ENCODE measurements around the gene RAB44. TPM values are rescaled to one million over a fixed set of nuclear protein-coding genes. Genes with fewer than 3 reads are reported as not detected.

Gene RAB44
- total RNA-seq, 1 experiment from 2014 or later = not detected

GRCh38 chr6:36772397-36772796 lies 74.8 kb downstream of the RAB44 start:
- no CpG with 5 or more reads among the region's 8 CpGs for WGBS (ENCODE audit: extremely low coverage, insufficient read length, low lambda C conversion rate)
- Histone ChIP-seq H4K8ac (replicated peaks; ENCODE audit: insufficient read length, low read depth, low read length) (no peak overlapping the region), H2BK15ac (ENCODE audit: low read depth, low read length) (no peak overlapping the region), H3K27me3 (ENCODE audit: insufficient read depth, low read length) (no peaks in the 10 kb centered on the region), H4K5ac (ENCODE audit: insufficient read length, low read depth, low read length) (no peak overlapping the region), H4K20me1 (ENCODE audit: control insufficient read depth, insufficient read depth, insufficient read length) (no peaks in the 10 kb centered on the region), H2AFZ (ENCODE audit: low read length) (no peak overlapping the region), H2BK5ac (ENCODE audit: insufficient read length, low read length) (no peak overlapping the region), H4K91ac (ENCODE audit: insufficient read length, low read depth, low read length) (no peak overlapping the region), H3K18ac (ENCODE audit: insufficient read length, low read depth, low read length) (peak overlapping the region; percentile 15), H3T11ph (ENCODE audit: low read length) (no peak overlapping the region), H3K4me2 (ENCODE audit: insufficient read depth, insufficient read length, low read length) (no peak overlapping the region), H3K79me2 (ENCODE audit: insufficient read depth, low read length) (no peaks in the 10 kb centered on the region), H3K79me1 (ENCODE audit: insufficient read depth, low read depth, low read length, poor library complexity, severe bottlenecking) (no peaks in the 10 kb centered on the region), H2AK5ac (ENCODE audit: insufficient read length, low read length) (no peak overlapping the region), H3K27ac (ENCODE audit: insufficient read length, low read depth, low read length) (no peak overlapping the region), H3K23ac (ENCODE audit: insufficient read length, low read depth, low read length) (no peak overlapping the region), H3K14ac (ENCODE audit: insufficient read depth, low read length) (no peak overlapping the region), H2BK12ac (ENCODE audit: insufficient read length, low read depth, low read length) (no peak overlapping the region), H2BK20ac (ENCODE audit: low read depth, low read length, poor library complexity, severe bottlenecking) (no peak overlapping the region), H3K9me3 (ENCODE audit: control insufficient read depth, low read depth, low read length) (no peaks in the 10 kb centered on the region), H3K56ac (ENCODE audit: insufficient read length, low read depth, low read length) (no peak overlapping the region), H3K4ac (ENCODE audit: low read depth, low read length) (no peak overlapping the region), H2BK120ac (ENCODE audit: low read depth, low read length, poor library complexity, severe bottlenecking) (no peak overlapping the region), H3K4me1 (ENCODE audit: insufficient read depth, low read length) (no peaks in the 10 kb centered on the region), H3K23me2 (ENCODE audit: insufficient read length, low read depth, low read length, poor library complexity, severe bottlenecking) (no peaks in the 10 kb centered on the region), H3K9ac (ENCODE audit: extremely low read depth, insufficient read length, low read length) (no peak overlapping the region)
- Mint-ChIP-seq H3K27ac (peak overlapping the region in 2 of 3 experiments; percentile 35 to 66; a peak in 2 of 7 replicates), H3K36me3 (ENCODE audit: insufficient read depth in 1 of 3, low read depth in 3 of 3) (peaks cover 0 to 2% (median 0%) of the 10 kb centered on the region in 3 experiments; a peak in 3 of 7 replicates), H3K9me3 (no peaks in the 10 kb centered on the region; a peak in 1 of 5 replicates), H3K4me1 (peaks cover 28 to 52% of the 10 kb centered on the region in 2 experiments), H3K27me3 (ENCODE audit: low read depth) (peaks cover 10% of the 10 kb centered on the region), H3K4me3 (0 out of 5 replicates have a peak overlapping the region, but pooled peaks of 1 of the 2 experiments have one; percentile 0)
- no peak for TF ChIP-seq CTCF (conservative IDR thresholded peaks at IDR 0.05)
- DNase-seq = no peak
